PFSK-1 (cell line): ENCODE data around the gene PPARG.

Experiments
- FOXP2 ChIP-seq: optimal IDR thresholded peaks from 2 replicates; pipeline ENCODE3; 2011; ENCODE audit warnings: borderline replicate concordance, control low read depth, inconsistent platforms; ENCODE audit not compliant: insufficient read depth; ENCODE audit errors: extremely low read length, extremely low read depth
- POLR2AphosphoS5 ChIP-seq: IDR thresholded peaks from 2 replicates; pipeline ENCODE4 v1.6.1; 2012; ENCODE audit warnings: low read depth, mild to moderate bottlenecking, control low read depth, low read length, moderate library complexity
- REST ChIP-seq, 2 experiments: IDR thresholded peaks; 2 replicates each; pipeline versions ENCODE4 v1.6.1 to v1.8.0; 2011 to 2012; ENCODE audit warnings: low read depth in 2 of 2, low read length in 2 of 2, control low read depth in 1 of 2, inconsistent platforms in 1 of 2, mild to moderate bottlenecking in 1 of 2, moderate library complexity in 1 of 2; ENCODE audit not compliant: insufficient read depth in 1 of 2
- SIN3A ChIP-seq: IDR thresholded peaks from 2 replicates; pipeline ENCODE4 v1.6.1; 2012; ENCODE audit warnings: mild to moderate bottlenecking, low read length, moderate library complexity, borderline replicate concordance; ENCODE audit not compliant: insufficient read depth
- TAF1 ChIP-seq: IDR thresholded peaks from 2 replicates; pipeline ENCODE4 v1.6.1; 2012; ENCODE audit warnings: low read length, control low read depth, borderline replicate concordance; ENCODE audit not compliant: insufficient read depth

PPARG gene

DNA sequence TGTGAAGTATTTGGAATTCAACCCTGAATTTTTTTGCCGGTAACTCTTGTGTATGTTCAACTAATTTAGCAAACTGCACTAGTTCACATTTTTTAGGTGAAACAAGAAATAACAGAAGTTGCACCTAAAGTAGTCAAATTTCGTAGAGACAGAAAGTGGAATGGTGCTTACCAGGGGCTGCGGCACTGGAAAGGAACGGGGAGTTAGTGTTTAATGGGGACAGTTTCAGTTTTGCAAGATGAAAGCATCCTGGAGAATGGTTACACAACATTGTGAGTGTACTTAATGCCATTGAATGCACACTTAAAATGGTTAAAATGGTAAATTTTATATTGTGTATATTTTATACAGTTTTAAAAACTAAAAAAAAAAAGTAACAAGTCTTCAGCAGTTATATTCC, 27.4 kb downstream of the PPARG start:
- TF ChIP-seq FOXP2 (no peak), REST (IDR thresholded peaks at IDR 0.05; ENCODE audit: insufficient read depth in 1 of 2, low read depth in 2 of 2, low read length in 2 of 2) (no peak), POLR2AphosphoS5 (no peak), TAF1 (no peak), SIN3A (no peak)

- TF ChIP-seq SIN3A (no peak), POLR2AphosphoS5 (no peak), FOXP2 (no peak), TAF1 (no peak), REST (IDR thresholded peaks at IDR 0.05; ENCODE audit: insufficient read depth in 1 of 2, low read depth in 2 of 2, low read length in 2 of 2) (no peak)
Observed at GRCh38 chr3:12316729-12317351, 28.0 kb downstream of the PPARG start.

DNA sequence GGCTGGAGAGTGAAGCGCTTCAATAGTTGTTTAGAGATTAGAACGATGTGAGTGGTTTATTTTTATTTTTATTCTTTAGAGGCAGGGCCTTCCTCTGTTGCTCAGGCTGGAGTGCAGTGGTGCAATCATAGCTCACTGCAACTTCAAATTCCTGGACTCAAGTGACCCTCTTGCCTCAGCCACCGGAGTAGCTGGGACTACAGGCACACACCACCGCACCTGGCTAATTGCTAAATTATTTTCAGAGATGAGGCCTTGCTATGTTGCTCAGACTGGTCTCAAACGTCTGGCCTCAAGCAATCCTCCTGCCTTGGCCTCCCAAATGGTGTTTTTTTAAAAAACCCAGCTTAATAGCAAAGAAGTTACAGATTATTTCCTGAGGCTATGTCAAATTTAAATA, 29.0 kb downstream of the PPARG start:
- no peak for TF ChIP-seq TAF1
- TF ChIP-seq FOXP2 = no peak
- TF ChIP-seq POLR2AphosphoS5 = no peak
- TF ChIP-seq REST (IDR thresholded peaks at IDR 0.05; ENCODE audit: insufficient read depth in 1 of 2, low read depth in 2 of 2, low read length in 2 of 2) = no peak
- no peak for TF ChIP-seq SIN3A

DNA sequence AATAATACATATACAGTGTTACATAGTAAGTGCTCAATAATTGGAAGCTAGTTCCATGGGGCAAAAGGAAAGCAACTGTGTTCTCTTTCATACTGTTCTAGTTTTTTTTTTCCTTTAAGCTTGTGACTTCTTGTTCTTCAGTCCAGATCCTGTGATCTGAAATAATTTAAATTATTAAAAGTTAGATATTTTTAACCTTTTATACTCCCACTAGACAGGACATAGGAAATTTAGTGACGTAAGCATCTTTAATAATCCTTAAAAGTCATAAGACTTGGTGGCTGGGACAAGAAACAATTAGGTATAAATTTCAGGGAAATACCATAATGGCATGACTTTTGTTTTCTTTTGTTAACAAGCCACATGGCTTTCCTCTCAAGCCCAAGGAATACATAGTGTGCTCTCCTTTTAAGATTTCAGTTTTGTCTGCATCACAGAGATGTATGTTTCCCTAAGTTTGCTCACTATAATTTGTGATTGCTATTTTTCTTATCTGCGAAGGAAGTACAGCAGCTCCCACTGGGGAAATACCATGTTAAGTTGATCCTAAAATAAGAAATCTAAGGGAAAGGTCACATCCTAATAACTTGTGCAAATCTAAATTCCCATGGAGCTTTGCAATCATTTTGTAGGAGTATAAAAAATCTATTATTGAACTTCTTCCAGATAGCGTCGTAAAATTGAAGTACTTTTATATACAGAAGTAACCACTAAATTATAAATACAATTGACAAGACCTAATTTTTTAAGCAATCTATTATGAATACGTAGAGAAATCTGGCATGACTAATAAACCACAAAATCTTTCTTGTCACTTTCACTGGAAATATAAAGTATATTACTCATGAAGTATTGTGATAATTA, 30.1 kb downstream of the PPARG start:
- TF ChIP-seq FOXP2 (no peak), REST (IDR thresholded peaks at IDR 0.05; ENCODE audit: insufficient read depth in 1 of 2, low read depth in 2 of 2, low read length in 2 of 2) (no peak), SIN3A (no peak), TAF1 (no peak), POLR2AphosphoS5 (no peak)
